Upper lobe of left lung (tissue), 6 donors: Measurements from ENCODE around the gene FHIT. TPM values are rescaled to one million over a fixed set of nuclear protein-coding genes. Genes with fewer than 3 reads are reported as not detected.

Experiments
- ATAC-seq, 2 donors: fragments of 200-7000 bp; cut with Tn5 transposase; one replicate each; pipeline ENCODE4 v1.9.1; 2022; ENCODE audit warnings: mild to moderate bottlenecking in 2 of 2, moderate library complexity in 2 of 2; ENCODE audit not compliant: low FRiP score in 2 of 2
- DNase-seq, 2 donors: peaks; one replicate each; pipeline ENCODE4 v3.0.0-alpha.2; 2019 to 2020
- H3K27ac ChIP-seq, 4 donors: fragments of 200-600 bp; sonication (generic); one replicate each; pipeline ENCODE4 v1.5.1; 2016 to 2019
- H3K27me3 ChIP-seq, 4 donors: fragments of 200-600 bp; sonication (generic); one replicate each; pipeline ENCODE4 v1.5.1; 2017 to 2019
- H3K36me3 ChIP-seq, 4 donors: fragments of 200-600 bp; sonication (generic); one replicate each; pipeline ENCODE4 v1.5.1; 2016 to 2019
- H3K4me1 ChIP-seq, 4 donors: fragments of 200-600 bp; sonication (generic); one replicate each; pipeline ENCODE4 v1.5.1; 2018 to 2019
- H3K4me3 ChIP-seq, 4 donors: fragments of 200-600 bp; sonication (generic); one replicate each; pipeline ENCODE4 v1.5.1; 2017 to 2019; ENCODE audit warnings: mild to moderate bottlenecking in 2 of 4, moderate library complexity in 1 of 4
- H3K9me3 ChIP-seq, 4 donors: fragments of 200-600 bp; sonication (generic); one replicate each; pipeline ENCODE4 v1.5.1; 2018 to 2019
- EP300 ChIP-seq, 4 donors: sonication (generic); formaldehyde crosslinking; IDR thresholded peaks; one replicate each; pipeline ENCODE4 v1.5.1; 2017; ENCODE audit warnings: antibody characterized with exemption in 4 of 4, control low read depth in 2 of 4
- POLR2A ChIP-seq, 4 donors: fragments of 450-650 bp; IDR thresholded peaks; one replicate each; pipeline ENCODE4 v1.5.1; 2016 to 2017; ENCODE audit warnings: antibody characterized with exemption in 4 of 4, mild to moderate bottlenecking in 2 of 4
- POLR2AphosphoS5 ChIP-seq, 2 donors: sonication (generic); formaldehyde crosslinking; IDR thresholded peaks; one replicate each; pipeline ENCODE4 v1.5.1; 2017; ENCODE audit warnings: antibody characterized with exemption in 2 of 2
- WGBS, 2 donors: methylation state at CpG; one replicate each; pipeline ENCODE4 v1.1.5; 2017 to 2018; 5-methylcytosine and 5-hydroxymethylcytosine counted together
- total RNA-seq, 6 donors: library from RNA; depleted of rRNA in 4 of 6; stranded (reverse); fragments of >200 nt in 4 of 6; gene quantifications; one replicate each; pipeline versions ENCODE4 v1.1.0 to v1.2.1, GENCODE V29; 2016 to 2021
- TF ChIP-seq, protein P1 (sequence below), 6 experiments: fragments of 450-650 bp in 4 of 6; fragments of 200-600 bp in 2 of 6; sonication (generic) in 2 of 6; IDR thresholded peaks; one replicate each; pipeline ENCODE4 v1.5.1; 2016 to 2019; ENCODE audit warnings: antibody characterized with exemption in 6 of 6
- donor health status: DM: no; HTN: no; CAD: no; lungs with moderate emphysema.
- donor health status: DM: no; HTN: yes; CAD: no; lungs with severe emphysema.

FHIT gene
- total RNA-seq, 6 donors from 2014 or later: 6.8 to 56.6 (median 11.1) TPM

DNA sequence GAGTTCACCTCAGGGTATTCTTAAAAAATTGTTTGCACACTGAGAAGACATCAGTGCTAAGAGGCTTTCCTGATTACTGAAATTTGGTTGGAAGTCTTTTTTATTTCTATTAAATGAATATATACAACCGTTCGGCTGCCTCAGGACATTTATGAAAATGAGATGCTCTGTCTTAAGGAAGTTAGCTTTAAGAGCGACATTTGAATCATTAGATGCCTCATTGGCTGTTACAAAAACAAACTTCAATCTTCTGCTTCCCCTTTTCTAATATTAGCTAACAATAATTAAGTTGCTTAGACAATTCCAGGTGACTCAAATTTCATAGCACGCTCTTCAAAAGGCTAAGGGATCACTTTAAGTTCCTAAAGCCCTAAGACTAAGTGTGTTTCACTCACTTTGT lies 673.7 kb downstream of the FHIT start:
- Histone ChIP-seq H3K9me3 (no peaks in the 10 kb centered on the region), H3K27ac (no peak overlapping the region), H3K27me3 (no peaks in the 10 kb centered on the region), H3K36me3 (no peaks in the 10 kb centered on the region), H3K4me3 (no peak overlapping the region), H3K4me1 (no peaks in the 10 kb centered on the region)
- 88% methylated on average over 4 of the region's 4 CpGs for WGBS, 2 donors
- ATAC-seq (no peak), DNase-seq (no peak)
- TF ChIP-seq POLR2AphosphoS5 (IDR thresholded peaks at IDR 0.05) (no peak), EP300 (IDR thresholded peaks at IDR 0.05) (no peak), POLR2A (IDR thresholded peaks at IDR 0.05) (no peak)
- TF ChIP-seq, protein P1, sequence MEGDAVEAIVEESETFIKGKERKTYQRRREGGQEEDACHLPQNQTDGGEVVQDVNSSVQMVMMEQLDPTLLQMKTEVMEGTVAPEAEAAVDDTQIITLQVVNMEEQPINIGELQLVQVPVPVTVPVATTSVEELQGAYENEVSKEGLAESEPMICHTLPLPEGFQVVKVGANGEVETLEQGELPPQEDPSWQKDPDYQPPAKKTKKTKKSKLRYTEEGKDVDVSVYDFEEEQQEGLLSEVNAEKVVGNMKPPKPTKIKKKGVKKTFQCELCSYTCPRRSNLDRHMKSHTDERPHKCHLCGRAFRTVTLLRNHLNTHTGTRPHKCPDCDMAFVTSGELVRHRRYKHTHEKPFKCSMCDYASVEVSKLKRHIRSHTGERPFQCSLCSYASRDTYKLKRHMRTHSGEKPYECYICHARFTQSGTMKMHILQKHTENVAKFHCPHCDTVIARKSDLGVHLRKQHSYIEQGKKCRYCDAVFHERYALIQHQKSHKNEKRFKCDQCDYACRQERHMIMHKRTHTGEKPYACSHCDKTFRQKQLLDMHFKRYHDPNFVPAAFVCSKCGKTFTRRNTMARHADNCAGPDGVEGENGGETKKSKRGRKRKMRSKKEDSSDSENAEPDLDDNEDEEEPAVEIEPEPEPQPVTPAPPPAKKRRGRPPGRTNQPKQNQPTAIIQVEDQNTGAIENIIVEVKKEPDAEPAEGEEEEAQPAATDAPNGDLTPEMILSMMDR (IDR thresholded peaks at IDR 0.05): no peak

DNA sequence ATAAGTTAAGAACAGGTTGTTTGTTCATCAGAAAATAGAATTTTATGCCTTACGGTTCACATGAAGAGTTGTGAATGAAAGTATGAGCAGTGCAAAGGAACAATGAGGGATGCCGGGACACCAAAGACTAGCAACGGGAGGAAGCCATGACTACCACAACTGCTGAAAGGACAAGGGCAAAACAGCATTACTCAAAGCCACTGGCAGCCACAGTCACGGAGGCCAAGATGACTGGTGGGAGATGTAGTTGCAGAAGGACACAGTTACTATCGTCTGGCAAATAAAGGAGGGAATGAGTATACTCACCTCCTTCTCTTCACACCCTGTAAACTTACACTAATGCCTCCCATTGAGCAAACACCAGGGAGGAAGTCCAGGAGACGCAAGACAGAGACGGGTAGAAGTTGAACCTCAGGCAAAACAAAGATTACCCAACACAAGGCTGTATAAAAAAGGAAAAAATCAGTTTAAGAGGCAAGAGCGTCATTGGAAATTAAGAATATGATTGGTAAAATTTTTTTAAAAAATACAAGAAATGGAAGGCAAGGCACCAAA lies 675.5 kb downstream of the FHIT start:
- WGBS, 2 donors: 66 to 76% methylated on average over 8 of the region's 8 CpGs

DNA sequence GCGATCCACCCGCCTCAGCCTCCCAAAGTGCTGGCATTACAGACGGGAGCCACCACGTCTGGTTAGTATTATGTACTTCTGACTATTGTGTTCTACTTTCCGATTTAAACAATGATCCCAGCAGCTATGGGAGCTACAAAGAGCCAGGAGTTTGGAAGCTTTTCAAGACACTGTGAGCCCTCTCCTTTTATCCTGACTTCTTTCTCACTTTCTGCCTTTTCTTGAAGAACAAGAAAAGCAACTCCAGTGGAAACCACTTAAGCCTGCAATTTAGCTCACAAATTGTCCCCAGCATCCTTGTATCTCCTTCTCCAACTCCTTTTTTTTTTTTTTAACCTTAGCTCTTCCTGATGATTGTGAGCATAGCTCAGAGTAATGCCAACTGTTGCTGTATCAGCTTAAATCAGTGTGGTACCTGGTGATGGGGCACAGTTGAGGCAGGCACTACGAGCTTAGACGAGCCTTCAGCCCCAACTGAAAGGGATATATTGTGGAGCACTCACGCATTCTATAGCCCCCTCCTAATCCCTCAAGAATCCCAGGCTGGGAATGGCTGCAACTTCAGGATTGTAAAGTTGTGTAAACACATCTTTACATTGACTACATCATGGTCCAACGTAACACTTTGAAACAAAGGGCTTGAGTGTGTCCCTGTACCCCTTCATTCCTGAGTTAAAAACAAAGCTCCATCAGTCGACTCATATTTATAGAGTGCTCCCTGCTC lies 677.0 kb downstream of the FHIT start:
- no peak for ATAC-seq
- Histone ChIP-seq H3K4me1 (no peaks in the 10 kb centered on the region), H3K27ac (no peak overlapping the region), H3K9me3 (no peaks in the 10 kb centered on the region), H3K4me3 (no peak overlapping the region), H3K36me3 (no peaks in the 10 kb centered on the region), H3K27me3 (no peaks in the 10 kb centered on the region)
- DNase-seq: no peak
- 74 to 86% methylated on average over 10 of the region's 10 CpGs for WGBS, 2 donors
- no peak for TF ChIP-seq POLR2A (IDR thresholded peaks at IDR 0.05)
- no peak for TF ChIP-seq POLR2AphosphoS5 (IDR thresholded peaks at IDR 0.05)
- TF ChIP-seq, protein P1 (IDR thresholded peaks at IDR 0.05): no peak
- TF ChIP-seq EP300 (IDR thresholded peaks at IDR 0.05): no peak

More for the DNA sequence above, 675.5 kb downstream of the FHIT start:
- Histone ChIP-seq H3K9me3 (no peaks in the 10 kb centered on the region), H3K4me3 (no peak overlapping the region), H3K27ac (no peak overlapping the region), H3K36me3 (no peaks in the 10 kb centered on the region), H3K27me3 (no peaks in the 10 kb centered on the region), H3K4me1 (no peaks in the 10 kb centered on the region)
- no peak for ATAC-seq
- DNase-seq: no peak
- TF ChIP-seq EP300 (IDR thresholded peaks at IDR 0.05) (no peak), POLR2A (IDR thresholded peaks at IDR 0.05) (no peak), POLR2AphosphoS5 (IDR thresholded peaks at IDR 0.05) (no peak)
- TF ChIP-seq, protein P1 (IDR thresholded peaks at IDR 0.05): no peak

DNA sequence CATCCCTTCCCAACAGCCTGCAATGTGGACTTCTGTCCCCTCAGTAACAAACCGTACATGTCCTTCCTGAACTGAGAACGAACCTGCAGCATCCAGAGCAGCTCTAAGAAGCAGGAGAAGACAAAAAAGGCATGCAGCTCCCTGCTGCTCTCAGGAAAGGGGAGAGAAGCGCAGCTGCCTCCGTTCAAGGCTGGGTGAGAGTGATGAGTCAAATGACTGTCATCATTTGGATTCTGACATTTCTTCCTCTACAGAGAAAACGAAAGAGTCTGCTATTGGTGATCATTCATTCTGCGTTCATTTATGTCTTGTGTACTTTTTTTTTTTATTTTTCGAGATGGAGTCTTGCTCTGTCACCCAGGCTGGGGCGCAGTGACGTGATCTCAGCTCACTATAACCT lies 677.8 kb downstream of the FHIT start:
- Histone ChIP-seq H3K4me3 (no peak overlapping the region), H3K36me3 (no peaks in the 10 kb centered on the region), H3K9me3 (no peaks in the 10 kb centered on the region), H3K27me3 (no peaks in the 10 kb centered on the region), H3K27ac (no peak overlapping the region), H3K4me1 (no peaks in the 10 kb centered on the region)
- no peak for TF ChIP-seq POLR2A (IDR thresholded peaks at IDR 0.05)
- ATAC-seq (no peak), DNase-seq (no peak)
- 84 to 91% methylated on average over 9 of the region's 9 CpGs for WGBS, 2 donors

DNA sequence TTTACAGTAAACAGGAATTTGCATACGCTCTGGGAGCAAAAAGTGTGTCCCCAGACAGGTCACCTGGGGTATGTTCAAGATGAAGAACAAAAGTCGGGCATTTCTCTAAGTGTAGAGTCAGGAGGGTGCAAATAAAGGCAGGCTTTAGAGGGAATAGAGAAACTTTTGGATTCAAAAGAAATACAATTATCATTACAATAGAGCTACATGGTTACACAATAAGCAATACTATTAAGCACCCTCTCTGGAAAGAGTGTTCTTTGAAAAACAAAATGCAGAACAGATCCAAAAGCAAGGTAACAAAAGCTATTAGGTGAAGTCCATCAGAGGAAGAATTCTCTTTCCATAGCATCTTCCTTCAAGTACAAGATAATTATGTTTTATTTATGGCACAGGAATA lies 679.7 kb downstream of the FHIT start:
- WGBS, 2 donors: 86 to 93% methylated on average over 2 of the region's 2 CpGs
- no peaks in the 10 kb centered on the region for H3K27me3 ChIP-seq
- TF ChIP-seq POLR2A (IDR thresholded peaks at IDR 0.05) (no peak), EP300 (IDR thresholded peaks at IDR 0.05) (no peak)
- TF ChIP-seq, protein P1 (IDR thresholded peaks at IDR 0.05): no peak
- ATAC-seq: no peak
- DNase-seq: no peak
- no peak overlapping the region for H3K4me3 ChIP-seq
- no peaks in the 10 kb centered on the region for H3K4me1 ChIP-seq
- H3K27ac ChIP-seq: no peak overlapping the region
- H3K9me3 ChIP-seq: no peaks in the 10 kb centered on the region
- H3K36me3 ChIP-seq: no peaks in the 10 kb centered on the region
